ENCODE measurements around the gene KPNA2.
"Not testable (repeated sequence)": the region's sequence is repeated elsewhere in the genome, so short reads cannot be mapped to it uniquely, and the experiment has no call there.

DNA sequence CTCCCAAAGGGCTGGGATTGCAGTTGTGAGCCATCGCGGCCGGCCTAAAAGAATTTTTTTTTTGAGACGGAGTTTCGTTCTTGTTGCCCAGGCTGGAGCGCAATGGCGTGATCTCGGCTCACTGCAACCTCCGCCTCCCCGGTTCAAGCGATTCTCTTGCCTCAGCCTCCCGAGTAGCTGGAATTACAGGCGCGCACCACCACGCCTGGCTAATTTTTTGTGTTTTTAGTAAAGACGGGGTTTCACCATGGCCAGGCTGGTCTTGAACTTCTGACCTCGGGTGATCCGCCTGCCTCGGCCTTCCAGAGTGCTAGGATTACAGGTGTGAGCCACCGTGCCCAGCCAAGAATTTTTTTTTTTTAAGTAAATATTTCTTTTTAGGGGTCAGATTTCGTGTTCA is 17.0 kb upstream of the KPNA2 start:
- TF ChIP-seq POLR2A (IDR thresholded peaks at IDR 0.05) = not testable (repeated sequence)
- TF ChIP-seq, protein P1, sequence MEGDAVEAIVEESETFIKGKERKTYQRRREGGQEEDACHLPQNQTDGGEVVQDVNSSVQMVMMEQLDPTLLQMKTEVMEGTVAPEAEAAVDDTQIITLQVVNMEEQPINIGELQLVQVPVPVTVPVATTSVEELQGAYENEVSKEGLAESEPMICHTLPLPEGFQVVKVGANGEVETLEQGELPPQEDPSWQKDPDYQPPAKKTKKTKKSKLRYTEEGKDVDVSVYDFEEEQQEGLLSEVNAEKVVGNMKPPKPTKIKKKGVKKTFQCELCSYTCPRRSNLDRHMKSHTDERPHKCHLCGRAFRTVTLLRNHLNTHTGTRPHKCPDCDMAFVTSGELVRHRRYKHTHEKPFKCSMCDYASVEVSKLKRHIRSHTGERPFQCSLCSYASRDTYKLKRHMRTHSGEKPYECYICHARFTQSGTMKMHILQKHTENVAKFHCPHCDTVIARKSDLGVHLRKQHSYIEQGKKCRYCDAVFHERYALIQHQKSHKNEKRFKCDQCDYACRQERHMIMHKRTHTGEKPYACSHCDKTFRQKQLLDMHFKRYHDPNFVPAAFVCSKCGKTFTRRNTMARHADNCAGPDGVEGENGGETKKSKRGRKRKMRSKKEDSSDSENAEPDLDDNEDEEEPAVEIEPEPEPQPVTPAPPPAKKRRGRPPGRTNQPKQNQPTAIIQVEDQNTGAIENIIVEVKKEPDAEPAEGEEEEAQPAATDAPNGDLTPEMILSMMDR (IDR thresholded peaks at IDR 0.05) = not testable (repeated sequence)

Measured in breast epithelium (tissue), 3 donors.